HG03442 (cell line): Measurements from ENCODE around the gene PPP6R3.

ENCODE experiments used
- ATAC-seq: cut with Tn5 transposase; IDR thresholded peaks from one replicate; pipeline ENCODE4 v1.9.1; 2021; ENCODE audit warnings: mild to moderate bottlenecking, moderate library complexity; ENCODE audit not compliant: unreplicated experiment

PPP6R3 gene

GRCh38 chr11:68550485-68550817 lies 89.9 kb downstream of the PPP6R3 start:
- ATAC-seq = no peak

- no peak for ATAC-seq
Observed at GRCh38 chr11:68551223-68551622, 90.7 kb downstream of the PPP6R3 start.

GRCh38 chr11:68551777-68552176 lies 91.2 kb downstream of the PPP6R3 start:
- ATAC-seq = no peak

GRCh38 chr11:68552542-68552941 lies 92.0 kb downstream of the PPP6R3 start:
- no peak for ATAC-seq

- ATAC-seq = no peak
Observed at GRCh38 chr11:68560216-68560615, 99.7 kb downstream of the PPP6R3 start.

- ATAC-seq = no peak
Observed at GRCh38 chr11:68563454-68563853, 102.9 kb downstream of the PPP6R3 start.

- ATAC-seq = no peak
Observed at GRCh38 chr11:68564261-68564660, 103.7 kb downstream of the PPP6R3 start.

- no peak for ATAC-seq
Observed at GRCh38 chr11:68565768-68566167, 105.2 kb downstream of the PPP6R3 start.

- no peak for ATAC-seq
Observed at GRCh38 chr11:68567553-68567952, 107.0 kb downstream of the PPP6R3 start.

- ATAC-seq = no peak
Observed at GRCh38 chr11:68569357-68569756, 108.8 kb downstream of the PPP6R3 start.

- ATAC-seq = no peak
Observed at GRCh38 chr11:68570691-68571090, 110.1 kb downstream of the PPP6R3 start.

GRCh38 chr11:68574308-68574707 lies 113.8 kb downstream of the PPP6R3 start:
- no peak for ATAC-seq

GRCh38 chr11:68575025-68575665 lies 114.6 kb downstream of the PPP6R3 start:
- no peak for ATAC-seq

GRCh38 chr11:68579455-68579854 lies 118.9 kb downstream of the PPP6R3 start:
- no peak for ATAC-seq

- no peak for ATAC-seq
Observed at GRCh38 chr11:68581439-68581838, 120.9 kb downstream of the PPP6R3 start.

GRCh38 chr11:68581901-68582300 lies 121.3 kb downstream of the PPP6R3 start:
- ATAC-seq = no peak

GRCh38 chr11:68582416-68583040 lies 122.0 kb downstream of the PPP6R3 start:
- no peak for ATAC-seq

- ATAC-seq = no peak
Observed at GRCh38 chr11:68583041-68583446, 122.5 kb downstream of the PPP6R3 start.

- ATAC-seq = no peak
Observed at GRCh38 chr11:68584097-68584496, 123.5 kb downstream of the PPP6R3 start.

GRCh38 chr11:68584991-68585524 lies 124.5 kb downstream of the PPP6R3 start:
- ATAC-seq = no peak

GRCh38 chr11:68589547-68590216 lies 129.1 kb downstream of the PPP6R3 start:
- ATAC-seq = no peak

GRCh38 chr11:68591719-68592118 lies 131.2 kb downstream of the PPP6R3 start:
- ATAC-seq = no peak
